Aorta (tissue), 5 donors: Measurements from ENCODE around the gene CNIH4. TPM values are rescaled to one million over a fixed set of nuclear protein-coding genes. Genes with fewer than 3 reads are reported as not detected.
"Not testable (repeated sequence)": the region's sequence is repeated elsewhere in the genome, so short reads cannot be mapped to it uniquely, and the experiment has no call there.

Source experiments
- ATAC-seq: fragments of 200-7000 bp; cut with Tn5 transposase; one replicate; pipeline ENCODE4 v1.9.1; 2022; ENCODE audit warnings: moderate library complexity; ENCODE audit not compliant: low FRiP score
- DNase-seq, 2 donors: peaks; one replicate each; pipeline ENCODE4 v3.0.0-alpha.2; 2020
- H3K27ac ChIP-seq, 2 donors: one replicate each; pipeline ENCODE4 v1.5.1; 2013; ENCODE audit warnings: low read length in 2 of 2, mild to moderate bottlenecking in 2 of 2, moderate library complexity in 2 of 2, control low read depth in 1 of 2, inconsistent platforms in 1 of 2, low read depth in 1 of 2
- H3K27me3 ChIP-seq, 2 donors: one replicate each; pipeline ENCODE4 v1.6.1; 2013; ENCODE audit warnings: control low read depth in 1 of 2, low read length in 1 of 2, mild to moderate bottlenecking in 1 of 2, moderate library complexity in 1 of 2; ENCODE audit not compliant: insufficient read depth in 2 of 2, control insufficient read depth in 1 of 2
- H3K36me3 ChIP-seq, 2 donors: one replicate each; pipeline ENCODE4 v1.6.1; 2013; ENCODE audit warnings: control low read depth in 1 of 2, low read length in 1 of 2, mild to moderate bottlenecking in 1 of 2; ENCODE audit not compliant: insufficient read depth in 2 of 2, control insufficient read depth in 1 of 2
- H3K4me1 ChIP-seq, 2 donors: one replicate each; pipeline ENCODE4 v1.6.1; 2013; ENCODE audit warnings: low read length in 2 of 2, control low read depth in 1 of 2, mild to moderate bottlenecking in 1 of 2, moderate library complexity in 1 of 2; ENCODE audit not compliant: insufficient read depth in 2 of 2, control insufficient read depth in 1 of 2
- H3K4me3 ChIP-seq, 2 donors: one replicate each; pipeline ENCODE4 v1.5.1; 2013; ENCODE audit warnings: low read length in 2 of 2, control low read depth in 1 of 2, mild to moderate bottlenecking in 1 of 2
- H3K9me3 ChIP-seq: one replicate; pipeline ENCODE4 v1.6.1; 2013; ENCODE audit warnings: mild to moderate bottlenecking, low read length; ENCODE audit not compliant: control insufficient read depth
- WGBS, 2 donors: extraction: QIAGEN DNeasy Blood & Tissue Kit; methylation state at CpG; one replicate each; pipeline ENCODE4 v1.1.7; 2013; 5-methylcytosine and 5-hydroxymethylcytosine counted together
- intact Hi-C, 2 donors: fragments of 100-400 bp; cut with DNase I; formaldehyde crosslinking; loops; one replicate each; pipeline versions ENCODE4 v1.14.2 to v1.15.0; 2022
- long read RNA-seq, 2 donors: library from polyadenylated mRNA; unstranded; transcript quantifications; one replicate each; pipeline ENCODE4 v2.0.0, GENCODE V29; 2020 to 2021
- polyA plus RNA-seq, 2 donors: library from polyadenylated mRNA; stranded (reverse); fragments of 200-250 nt; gene quantifications; one replicate each; pipeline ENCODE4 v1.2.3, GENCODE V29; 2013
- total RNA-seq, 2 donors: library from RNA; stranded (reverse); fragmentation: NEBNext Ultra II Directional; extraction: Animal tissue kit (Norgen Biotek cat#: 25700); gene quantifications; one replicate each; pipeline ENCODE4 v1.2.1, GENCODE V29; 2021
- donor health status: healthy with polysubstance abuse.
- donor health status: Bipolar disorder and iron deficiency.
- donor health status: DM: no; HTN: no; CAD: no.
- donor health status: DM: no; HTN: no; CAD: no.
- donor health status: DM: yes; HTN: yes; CAD: no.

Gene CNIH4
- total RNA-seq (10 to 100 TPM; 45.3 to 45.6 TPM), polyA plus RNA-seq (10 to 100 TPM; 44.0 to 49.1 TPM)
- long read RNA-seq, donor 1, full-length matches to known transcripts: 22 of 29 reads
- long read RNA-seq, donor 1, partial matches to known transcripts: 1 of 29 reads
- long read RNA-seq, donor 1, other reads (novel, unspliced or antisense): 6 of 29 reads
- long read RNA-seq, donor 2, full-length matches to known transcripts: 33 of 34 reads
- long read RNA-seq, donor 2, partial matches to known transcripts: 0 of 34 reads
- long read RNA-seq, donor 2, other reads (novel, unspliced or antisense): 1 of 34 reads

GRCh38 chr1:224356685-224357625 is at the start of gene CNIH4:
Gene CNIH4, plus strand, starts transcription at chr1:224356879. Its CDS starts 46 bp downstream, at chr1:224356925.
- Histone ChIP-seq H3K27me3 (no peaks in the 10 kb centered on the region), H3K9me3 (no peaks in the 10 kb centered on the region), H3K4me3 (peak within 1 kb of the TSS; percentile 61 to 85), H3K36me3 (no peaks in the 10 kb centered on the region), H3K27ac (peak within 1 kb of the TSS; percentile 47 to 68), H3K4me1 (peaks cover 0 to 4% of the 10 kb centered on the region in 2 donors)
- intact Hi-C loops: loop anchor here in 1 of 2 donors (5.0 kb wide), 1 partner anchor 100 kb away; no protein-coding TSS in a partner anchor
- ATAC-seq: peak; percentile 99
- 0 to 1% methylated on average over 59 to 78 of the region's 78 CpGs for WGBS, 2 donors
- peak; percentile 95 for DNase-seq

- Histone ChIP-seq H3K4me3 (no peak overlapping the region), H3K36me3 (peaks cover 8 to 10% of the 10 kb centered on the region in 2 donors), H3K27ac (no peak overlapping the region), H3K4me1 (no peaks in the 10 kb centered on the region), H3K27me3 (no peaks in the 10 kb centered on the region), H3K9me3 (no peaks in the 10 kb centered on the region)
- DNase-seq: no peak
- intact Hi-C loops: no loop called here
- 95% methylated on average over 3 of the region's 3 CpGs for WGBS, 2 donors
- no peak for ATAC-seq
These were observed 48.6 kb upstream of the CNIH4 start for GRCh38 chr1:224308064-224308463.

- intact Hi-C loops, H3K9me3 ChIP-seq, H3K4me1 ChIP-seq, DNase-seq, ATAC-seq, H3K27ac ChIP-seq, H3K27me3 ChIP-seq, H3K4me3 ChIP-seq: not testable (repeated sequence)
- WGBS, 2 donors: 97 to 100% methylated on average over 1 of the region's 1 CpG
- peaks cover 0 to 12% of the 10 kb centered on the region in 2 donors for H3K36me3 ChIP-seq
These were observed 45.2 kb upstream of the CNIH4 start for GRCh38 chr1:224311503-224311902.

GRCh38 chr1:224312025-224312424 is 44.7 kb upstream of the CNIH4 start:
- no peak for ATAC-seq
- Histone ChIP-seq H3K9me3 (no peaks in the 10 kb centered on the region), H3K4me3 (no peak overlapping the region), H3K36me3 (peaks cover 0 to 11% of the 10 kb centered on the region in 2 donors), H3K27me3 (no peaks in the 10 kb centered on the region), H3K27ac (no peak overlapping the region), H3K4me1 (no peaks in the 10 kb centered on the region)
- DNase-seq: no peak
- WGBS, 2 donors: 81 to 85% methylated on average over 2 of the region's 2 CpGs
- intact Hi-C loops: no loop called here

- H3K9me3 ChIP-seq: no peaks in the 10 kb centered on the region
- H3K4me1 ChIP-seq: no peaks in the 10 kb centered on the region
- no peak overlapping the region for H3K4me3 ChIP-seq
- peaks cover 0 to 5% of the 10 kb centered on the region in 2 donors for H3K36me3 ChIP-seq
- intact Hi-C loops: no loop called here
- DNase-seq (no peak), ATAC-seq (no peak)
- no peaks in the 10 kb centered on the region for H3K27me3 ChIP-seq
- H3K27ac ChIP-seq: no peak overlapping the region
- WGBS, 2 donors: 86 to 91% methylated on average over 4 of the region's 4 CpGs
These were observed 39.2 kb upstream of the CNIH4 start for GRCh38 chr1:224317383-224318045.

- no peak overlapping the region for H3K27ac ChIP-seq
- 95 to 98% methylated on average over 2 of the region's 2 CpGs for WGBS, 2 donors
- H3K4me1 ChIP-seq: no peaks in the 10 kb centered on the region
- no peaks in the 10 kb centered on the region for H3K9me3 ChIP-seq
- DNase-seq (no peak), ATAC-seq (no peak)
- intact Hi-C loops: no loop called here
- H3K4me3 ChIP-seq: no peak overlapping the region
- H3K36me3 ChIP-seq: peaks cover 0 to 3% of the 10 kb centered on the region in 2 donors
- H3K27me3 ChIP-seq: no peaks in the 10 kb centered on the region
These were observed 35.0 kb upstream of the CNIH4 start for GRCh38 chr1:224321706-224322105.

- no peak for ATAC-seq
- H3K4me1 ChIP-seq: no peaks in the 10 kb centered on the region
- intact Hi-C loops: loop anchor here in 1 of 2 donors (5.0 kb wide), 1 partner anchor 209 kb away; no protein-coding TSS in a partner anchor
These were observed 30.7 kb upstream of the CNIH4 start for GRCh38 chr1:224325959-224326358.

GRCh38 chr1:224328644-224329043 is 28.0 kb upstream of the CNIH4 start:
- intact Hi-C loops: loop anchor here in 1 of 2 donors (5.0 kb wide), 1 partner anchor 211 kb away; no protein-coding TSS in a partner anchor
- no peaks in the 10 kb centered on the region for H3K36me3 ChIP-seq
- H3K9me3 ChIP-seq: no peaks in the 10 kb centered on the region
- no peak overlapping the region for H3K4me3 ChIP-seq
- WGBS, 2 donors: 80% methylated on average over 6 of the region's 6 CpGs
- no peak for ATAC-seq
- no peaks in the 10 kb centered on the region for H3K27me3 ChIP-seq
- DNase-seq: no peak
- H3K4me1 ChIP-seq: no peaks in the 10 kb centered on the region
- no peak overlapping the region for H3K27ac ChIP-seq

More at GRCh38 chr1:224325959-224326358, 30.7 kb upstream of the CNIH4 start:
- Histone ChIP-seq H3K36me3 (peaks cover 0 to 3% of the 10 kb centered on the region in 2 donors), H3K27me3 (no peaks in the 10 kb centered on the region), H3K4me3 (no peak overlapping the region), H3K9me3 (no peaks in the 10 kb centered on the region), H3K27ac (no peak overlapping the region)
- WGBS, 2 donors: 71 to 82% methylated on average over 1 of the region's 1 CpG
- no peak for DNase-seq
